Kidney epithelial cell (primary cell): ENCODE data around the gene DOCK4. TPM values are rescaled to one million over a fixed set of nuclear protein-coding genes. Genes with fewer than 3 reads are reported as not detected.

ENCODE experiments used
- DNase-seq: peaks from one replicate; pipeline ENCODE4 v3.0.0-alpha.2; 2010; ENCODE audit warnings: low read depth
- H3K27me3 ChIP-seq: 2 replicates; pipeline ENCODE4 v1.6.0; 2011; ENCODE audit warnings: low read length; ENCODE audit not compliant: control insufficient read depth, insufficient read depth
- H3K36me3 ChIP-seq: 2 replicates; pipeline ENCODE4 v1.5.1; 2011; ENCODE audit warnings: low read length; ENCODE audit not compliant: control insufficient read depth, insufficient read depth
- H3K4me3 ChIP-seq: 2 replicates; pipeline ENCODE4 v1.5.1; 2011; ENCODE audit warnings: low read depth, mild to moderate bottlenecking, control low read depth, low read length
- total RNA-seq: library from RNA; depleted of rRNA; stranded (reverse); fragments of >200 nt; gene quantifications from 2 replicates; pipeline ENCODE4 v1.2.3, GENCODE V29; 2015
- TF ChIP-seq, protein P1 (sequence below): IDR thresholded peaks from 2 replicates; pipeline ENCODE4 v1.5.1; 2011; ENCODE audit warnings: mild to moderate bottlenecking, moderate library complexity, low read length, control low read depth, inconsistent platforms; ENCODE audit not compliant: insufficient read depth, poor library complexity, severe bottlenecking

DOCK4 gene
- total RNA-seq, 1 donor from 2014 or later, result 16.8 TPM

DNA sequence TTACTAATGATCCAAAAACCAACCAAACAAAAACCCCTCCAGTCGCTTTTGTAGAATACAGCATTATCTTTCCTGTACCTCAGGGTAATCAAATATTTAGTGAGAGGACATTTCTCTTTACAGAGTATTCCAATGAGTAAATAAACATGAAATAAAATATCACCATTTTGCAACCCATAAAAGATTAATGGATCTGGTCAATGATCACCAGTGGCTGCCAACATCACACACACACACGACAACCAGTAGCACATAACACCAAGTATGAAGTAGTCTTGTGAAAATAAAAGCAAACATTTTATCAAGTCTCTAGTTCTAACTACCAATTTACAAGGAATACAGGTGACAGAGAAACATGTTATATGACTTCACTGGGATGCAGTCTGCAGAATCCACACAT is 455.3 kb downstream of the DOCK4 start:
- no peak overlapping the region for H3K4me3 ChIP-seq
- no peaks in the 10 kb centered on the region for H3K27me3 ChIP-seq
- TF ChIP-seq, protein P1, sequence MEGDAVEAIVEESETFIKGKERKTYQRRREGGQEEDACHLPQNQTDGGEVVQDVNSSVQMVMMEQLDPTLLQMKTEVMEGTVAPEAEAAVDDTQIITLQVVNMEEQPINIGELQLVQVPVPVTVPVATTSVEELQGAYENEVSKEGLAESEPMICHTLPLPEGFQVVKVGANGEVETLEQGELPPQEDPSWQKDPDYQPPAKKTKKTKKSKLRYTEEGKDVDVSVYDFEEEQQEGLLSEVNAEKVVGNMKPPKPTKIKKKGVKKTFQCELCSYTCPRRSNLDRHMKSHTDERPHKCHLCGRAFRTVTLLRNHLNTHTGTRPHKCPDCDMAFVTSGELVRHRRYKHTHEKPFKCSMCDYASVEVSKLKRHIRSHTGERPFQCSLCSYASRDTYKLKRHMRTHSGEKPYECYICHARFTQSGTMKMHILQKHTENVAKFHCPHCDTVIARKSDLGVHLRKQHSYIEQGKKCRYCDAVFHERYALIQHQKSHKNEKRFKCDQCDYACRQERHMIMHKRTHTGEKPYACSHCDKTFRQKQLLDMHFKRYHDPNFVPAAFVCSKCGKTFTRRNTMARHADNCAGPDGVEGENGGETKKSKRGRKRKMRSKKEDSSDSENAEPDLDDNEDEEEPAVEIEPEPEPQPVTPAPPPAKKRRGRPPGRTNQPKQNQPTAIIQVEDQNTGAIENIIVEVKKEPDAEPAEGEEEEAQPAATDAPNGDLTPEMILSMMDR, result no peak
- DNase-seq, result no peak
- H3K36me3 ChIP-seq, result no peaks in the 10 kb centered on the region

DNA sequence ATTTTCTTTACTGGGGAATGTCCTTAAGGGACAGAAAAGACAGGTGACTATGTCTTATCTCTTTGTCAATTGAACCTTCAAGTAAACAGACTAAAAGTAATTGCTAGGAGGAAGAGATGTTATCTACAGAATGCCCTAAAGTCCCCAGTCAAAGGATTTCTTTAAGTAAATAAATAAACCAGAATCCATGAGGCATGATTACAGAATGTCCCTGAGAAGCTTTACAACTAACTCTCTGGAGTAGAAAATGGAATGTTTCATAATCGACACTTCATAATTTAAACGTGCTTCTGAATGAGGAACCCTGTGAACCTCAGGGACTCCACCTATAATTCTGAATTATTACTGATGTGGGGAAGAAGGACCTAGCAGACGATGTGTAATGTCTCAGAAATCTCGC is 456.0 kb downstream of the DOCK4 start:
- TF ChIP-seq, protein P1, result no peak
- no peak for DNase-seq
- no peaks in the 10 kb centered on the region for H3K36me3 ChIP-seq
- H3K4me3 ChIP-seq, result no peak overlapping the region
- no peaks in the 10 kb centered on the region for H3K27me3 ChIP-seq

DNA sequence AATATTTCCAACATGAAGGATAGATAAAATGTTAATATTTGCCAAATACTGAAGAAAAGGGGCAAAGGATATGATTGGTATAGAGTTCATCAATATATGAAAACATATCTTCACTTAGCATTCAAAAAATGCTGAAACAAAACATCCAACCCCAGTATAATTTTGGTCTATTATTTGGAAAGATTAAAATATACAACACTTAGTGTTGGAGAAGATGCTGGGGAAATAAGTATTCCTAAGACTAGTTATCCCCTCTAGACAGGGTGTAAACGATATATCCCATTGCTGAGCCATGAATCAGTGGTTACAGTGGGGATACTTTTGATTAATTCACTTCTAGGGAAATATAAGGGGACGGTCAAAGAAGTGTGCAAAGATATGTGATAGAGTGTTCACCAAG is 456.6 kb downstream of the DOCK4 start:
- no peak overlapping the region for H3K4me3 ChIP-seq
- no peak for DNase-seq
- TF ChIP-seq, protein P1, result no peak
- no peaks in the 10 kb centered on the region for H3K36me3 ChIP-seq
- H3K27me3 ChIP-seq, result no peaks in the 10 kb centered on the region

DNA sequence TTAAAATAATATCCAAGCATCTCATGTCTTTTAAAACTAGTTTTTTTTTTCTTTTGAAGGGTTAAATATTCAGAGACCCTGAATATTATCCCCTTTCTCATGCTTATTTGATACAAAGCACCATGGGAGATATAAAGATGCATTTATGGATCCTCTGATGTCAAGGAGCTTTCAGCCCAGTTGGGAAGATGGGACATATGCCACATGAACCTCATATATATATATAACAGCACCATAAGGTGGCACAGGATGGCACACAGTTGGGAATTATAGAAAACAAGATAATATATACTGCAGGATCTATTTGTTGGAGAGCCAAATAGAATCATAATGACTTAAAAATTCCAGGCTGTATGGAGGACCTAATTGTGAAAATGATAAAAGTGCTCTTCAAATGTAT is 458.5 kb downstream of the DOCK4 start:
- H3K27me3 ChIP-seq, result no peaks in the 10 kb centered on the region
- no peak for DNase-seq
- TF ChIP-seq, protein P1, result no peak
- H3K36me3 ChIP-seq, result peaks cover 1% of the 10 kb centered on the region
- no peak overlapping the region for H3K4me3 ChIP-seq

DNA sequence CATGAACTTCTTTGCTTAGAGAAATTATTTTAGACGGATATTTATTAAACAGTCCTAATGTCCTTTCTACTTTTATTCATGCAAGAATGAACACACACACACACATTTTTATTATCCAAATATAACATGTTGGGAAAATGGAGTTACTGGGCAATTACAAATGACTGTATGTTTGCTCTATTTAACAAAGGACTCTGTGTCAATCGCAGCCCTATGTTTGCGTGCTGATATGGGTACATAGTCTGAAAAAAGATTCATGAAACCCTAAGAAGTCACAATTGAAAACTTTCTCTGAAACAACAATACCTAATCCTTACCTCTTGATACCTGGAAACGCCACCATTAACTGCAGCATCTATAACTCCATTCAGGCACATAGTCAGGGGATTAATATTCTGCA is 459.2 kb downstream of the DOCK4 start:
- TF ChIP-seq, protein P1, result no peak
- no peak for DNase-seq
- peaks cover 1% of the 10 kb centered on the region for H3K36me3 ChIP-seq
- no peaks in the 10 kb centered on the region for H3K27me3 ChIP-seq
- H3K4me3 ChIP-seq, result no peak overlapping the region

DNA sequence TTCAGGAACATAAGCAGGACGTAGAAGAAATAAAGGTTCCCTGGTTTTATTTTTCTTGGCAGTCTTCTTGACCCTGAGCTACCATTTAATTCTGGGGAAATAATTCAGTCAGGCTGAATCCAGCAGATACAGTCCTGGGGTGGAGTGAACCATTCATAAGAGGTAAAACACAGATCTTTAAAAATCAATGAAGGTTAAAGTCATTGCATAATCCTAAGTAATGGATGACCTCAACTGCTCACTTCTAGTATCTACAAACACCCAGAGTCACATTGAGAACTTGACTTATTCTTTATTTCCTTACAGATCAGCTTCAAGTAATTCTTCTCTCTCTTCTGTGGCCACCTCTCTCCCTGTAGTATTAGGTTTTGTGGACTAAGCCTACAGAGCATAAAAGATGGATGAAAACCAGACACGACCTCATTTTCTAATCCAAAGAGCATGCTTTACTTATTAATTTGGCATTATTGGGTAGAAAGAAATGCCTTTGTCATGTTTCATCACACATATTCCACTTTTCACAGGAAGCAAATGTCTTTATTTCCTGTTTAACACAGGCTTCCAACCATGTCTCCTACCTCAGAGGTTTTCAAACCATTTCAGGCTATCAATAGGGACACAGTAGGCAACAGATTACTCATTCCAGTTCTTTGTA is 461.6 kb downstream of the DOCK4 start:
- TF ChIP-seq, protein P1, result no peak

More for the DNA sequence above, 461.6 kb downstream of the DOCK4 start:
- no peaks in the 10 kb centered on the region for H3K27me3 ChIP-seq
- H3K36me3 ChIP-seq, result peaks cover 1% of the 10 kb centered on the region
- no peak overlapping the region for H3K4me3 ChIP-seq
- no peak for DNase-seq
